NCI-H82 treated with DMSO at 0.1 percent for 48 hours (cell line): ENCODE data around the gene ADARB2.
"Not testable (repeated sequence)": the region's sequence is repeated elsewhere in the genome, so short reads cannot be mapped to it uniquely, and the experiment has no call there.

Experiments used
- DNase-seq: peaks from one replicate; lab custom pipeline; 2025; ENCODE audit not compliant: unreplicated experiment; lab: John Stamatoyannopoulos, UW

ADARB2 gene

DNA sequence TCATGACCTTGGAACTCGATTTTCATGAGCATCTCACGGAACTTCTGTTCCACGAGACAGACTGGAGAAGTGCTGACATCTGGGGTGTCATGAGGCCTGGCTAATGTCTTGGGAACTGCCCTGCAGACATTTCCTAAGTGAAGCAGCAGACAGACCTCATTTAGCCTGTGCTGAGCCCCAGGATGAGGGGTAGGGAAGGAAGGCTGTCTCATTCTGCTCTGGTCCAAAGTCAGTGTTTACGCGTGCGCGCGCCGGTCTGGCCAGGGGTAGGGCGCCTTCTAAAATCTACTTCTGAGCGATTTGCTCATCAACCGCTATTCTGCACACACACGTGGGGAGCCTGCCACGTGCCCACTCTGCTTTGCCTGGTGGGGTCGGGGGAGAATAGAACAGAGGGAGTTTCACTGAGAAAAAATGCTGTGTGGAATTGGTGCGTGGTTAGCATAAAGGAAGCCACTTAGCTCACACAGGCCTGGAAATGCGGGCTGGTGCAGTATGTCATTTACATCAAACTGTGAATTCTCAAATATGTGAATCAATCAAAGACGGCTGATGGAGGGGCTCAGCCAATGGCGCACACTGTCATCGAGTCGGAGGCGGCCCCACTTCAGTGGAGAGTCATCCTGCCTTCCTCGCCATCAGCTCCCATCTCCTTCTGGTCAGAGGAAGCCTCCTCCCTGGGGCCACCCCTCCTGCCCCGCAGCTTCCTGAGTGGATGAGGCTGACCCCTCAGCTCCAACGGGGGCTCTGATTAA, 335.1 kb downstream of the ADARB2 start:
- DNase-seq, result no peak

GRCh38 chr10:1401071-1401965, 336.0 kb downstream of the ADARB2 start:
- DNase-seq, result no peak

DNA sequence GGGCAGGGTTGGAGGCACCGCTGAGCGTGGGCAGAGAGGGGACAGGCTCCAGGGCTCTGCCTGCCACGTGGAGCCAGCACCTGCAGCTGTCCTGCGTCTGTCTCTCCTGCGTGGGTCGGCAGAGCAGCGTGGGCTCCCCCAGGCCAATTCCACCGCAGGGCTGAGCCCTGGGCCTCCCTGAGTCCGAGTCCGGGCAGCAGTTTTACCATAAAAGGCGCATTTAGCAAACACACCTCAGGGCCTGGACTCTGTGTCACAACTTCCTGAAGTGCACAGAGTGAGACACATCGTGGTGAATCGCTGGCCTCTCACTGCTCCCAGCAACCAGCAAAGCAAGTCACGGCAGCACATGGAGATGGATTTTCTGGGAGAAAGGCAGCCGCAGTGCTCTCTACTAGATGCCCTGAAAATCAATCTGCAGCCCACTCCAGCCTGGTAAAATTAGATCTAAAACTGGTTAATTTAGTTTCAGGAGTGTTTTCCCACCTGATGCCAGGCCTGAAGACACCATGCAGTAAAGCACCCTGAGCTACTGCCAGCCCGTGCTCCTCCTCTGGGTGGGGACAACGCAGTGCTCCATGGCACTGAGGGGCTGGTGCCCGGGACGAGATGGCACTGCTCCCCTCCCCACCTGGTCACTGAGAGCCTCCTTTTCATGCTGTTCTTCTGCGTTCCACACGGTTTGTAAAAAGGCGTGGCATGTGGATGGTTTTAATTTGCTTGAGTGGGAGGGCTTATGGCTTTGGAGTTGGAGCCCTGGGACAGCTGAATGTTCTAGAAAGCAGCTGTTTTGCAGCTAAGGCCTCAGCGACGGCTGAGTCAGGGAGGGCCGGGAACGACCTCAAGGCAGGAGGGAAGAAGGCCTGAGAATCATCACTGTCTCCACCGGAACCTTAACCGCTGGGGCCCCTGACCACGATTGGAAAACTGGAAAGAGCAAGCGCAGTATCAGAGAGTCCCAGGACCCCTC, 336.9 kb downstream of the ADARB2 start:
- DNase-seq, result no peak

GRCh38 chr10:1399431-1400100, 337.8 kb downstream of the ADARB2 start:
- no peak for DNase-seq

DNA sequence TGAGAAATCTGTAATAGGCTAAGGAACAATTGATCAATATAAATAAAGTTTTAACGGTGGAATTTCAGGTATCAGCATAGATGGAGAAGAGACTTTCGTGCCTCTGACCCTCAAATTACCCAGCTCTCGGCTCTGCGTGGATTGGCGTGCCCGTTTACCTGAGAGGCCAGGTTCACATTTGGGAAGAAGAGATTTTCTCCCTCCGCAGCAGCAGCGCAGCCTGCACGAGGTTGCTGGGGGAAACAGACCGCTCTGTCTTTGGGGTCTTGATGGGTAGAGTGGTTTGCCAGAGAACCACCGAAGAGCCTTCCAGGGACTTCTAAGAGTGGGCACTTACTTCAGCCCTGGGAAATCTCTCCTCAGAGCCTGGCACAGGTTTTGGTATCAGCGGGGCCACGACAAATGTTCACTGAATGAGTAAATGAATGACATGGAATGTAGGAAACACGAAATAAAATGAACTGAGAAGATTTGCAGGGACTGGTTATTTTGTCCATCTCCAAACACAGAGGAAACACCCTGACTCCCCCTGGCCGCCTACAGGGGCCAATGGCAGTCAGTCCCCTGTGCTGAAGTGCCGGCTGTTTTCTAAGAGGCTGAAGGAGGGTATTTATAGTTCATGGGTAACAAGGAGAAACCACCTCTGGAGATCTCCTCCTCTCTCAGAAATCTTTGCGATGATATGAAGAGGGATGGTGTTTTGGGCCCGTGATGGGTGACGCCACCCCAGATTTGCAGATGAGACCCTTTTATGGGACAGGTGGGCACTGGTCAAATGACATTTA, 338.5 kb downstream of the ADARB2 start:
- DNase-seq, result no peak

DNA sequence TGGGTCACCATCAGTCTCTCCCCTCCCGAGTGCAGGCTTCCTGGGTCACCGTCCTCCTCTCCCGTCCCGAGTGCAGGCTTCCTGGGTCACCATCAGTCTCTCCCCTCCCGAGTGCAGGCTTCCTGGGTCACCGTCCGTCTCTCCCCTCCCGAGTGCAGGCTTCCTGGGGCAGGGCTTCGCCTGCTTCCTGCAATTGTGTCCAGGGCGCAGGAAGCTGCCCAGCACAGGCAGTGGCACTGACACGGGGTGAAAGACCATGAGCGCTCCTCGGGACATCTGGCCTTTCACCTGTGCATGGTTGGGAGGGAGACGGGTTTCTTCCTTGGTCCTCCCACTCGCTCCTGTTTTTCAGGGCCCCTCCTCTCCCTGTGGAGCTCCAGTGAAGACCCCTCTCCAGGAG, 339.2 kb downstream of the ADARB2 start:
- DNase-seq, result not testable (repeated sequence)

DNA sequence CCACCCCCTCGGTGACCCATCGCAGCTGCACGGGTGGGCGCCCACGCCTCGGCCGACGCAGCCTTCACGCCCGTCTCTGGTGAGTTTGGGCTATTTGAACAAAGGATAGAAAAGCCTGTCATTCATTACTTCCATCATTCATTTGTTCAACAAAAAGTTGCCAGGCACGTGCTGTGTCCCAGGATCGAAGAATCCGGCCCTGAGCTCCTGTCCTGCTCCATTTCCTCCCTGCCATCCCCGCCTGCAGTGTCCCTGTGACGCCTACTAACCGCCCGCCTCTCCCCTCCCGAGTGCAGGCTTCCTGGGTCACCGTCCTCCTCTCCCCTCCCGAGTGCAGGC, 341.1 kb downstream of the ADARB2 start:
- DNase-seq, result no peak

- no peak for DNase-seq
Observed at GRCh38 chr10:1395481-1396296, 341.6 kb downstream of the ADARB2 start.

GRCh38 chr10:1395025-1395480, 342.3 kb downstream of the ADARB2 start:
- no peak for DNase-seq

DNA sequence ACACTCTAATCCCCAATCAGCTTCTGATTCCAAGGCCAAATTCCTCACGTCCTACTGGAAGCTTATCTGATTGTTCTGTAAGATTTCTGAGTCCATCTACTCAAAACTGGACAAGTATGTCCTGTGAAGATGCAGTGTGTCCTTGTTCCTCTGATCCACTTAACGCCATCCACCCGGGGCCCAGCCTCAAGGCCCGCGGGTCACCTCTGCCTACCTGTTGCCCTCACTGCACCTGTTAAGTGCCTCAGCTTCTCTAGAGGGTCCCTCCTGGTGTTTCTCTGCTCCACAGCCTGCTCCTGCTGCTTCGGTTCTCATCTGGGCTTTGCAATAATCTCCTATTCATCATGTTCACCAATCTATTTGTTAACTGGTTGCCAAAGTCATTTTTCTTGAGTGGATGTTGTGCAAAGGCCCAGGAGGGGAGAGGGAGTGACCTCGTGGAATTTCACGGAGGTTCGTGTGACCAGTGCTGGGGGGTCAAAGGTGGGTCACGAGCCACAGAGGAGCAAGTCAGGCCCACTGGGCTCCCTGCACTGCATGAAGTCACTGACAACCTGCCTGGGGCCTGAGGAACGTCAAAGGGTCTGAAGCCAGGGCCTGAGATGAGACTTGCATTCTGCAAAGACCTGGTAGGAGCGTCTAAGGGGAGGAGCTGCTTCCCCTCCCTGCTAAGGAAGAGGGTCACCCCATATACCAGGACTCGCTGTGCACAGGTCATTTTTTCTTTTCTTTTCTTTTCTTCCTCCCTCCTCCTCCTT, 343.0 kb downstream of the ADARB2 start:
- DNase-seq, result no peak

GRCh38 chr10:1393481-1393880, 343.8 kb downstream of the ADARB2 start:
- DNase-seq, result no peak

DNA sequence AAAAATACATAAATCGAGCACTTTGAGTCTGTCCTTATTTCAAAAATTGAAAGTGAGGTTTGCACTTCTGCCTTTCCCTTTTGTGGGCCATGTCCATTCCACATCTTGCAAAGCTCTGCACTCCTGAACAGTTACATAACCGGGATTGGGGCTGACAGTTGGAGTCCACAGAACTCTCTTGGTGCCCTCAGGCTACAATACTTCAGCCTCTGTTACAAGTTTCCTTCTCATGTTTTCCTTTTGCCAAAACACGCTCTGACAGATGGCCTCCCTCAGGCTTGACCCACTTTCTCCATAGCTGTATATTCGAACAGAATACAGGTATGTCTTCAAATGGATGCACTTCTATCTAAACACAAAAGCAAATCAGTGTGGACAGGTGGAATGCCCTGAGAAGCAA, 345.2 kb downstream of the ADARB2 start:
- no peak for DNase-seq

DNA sequence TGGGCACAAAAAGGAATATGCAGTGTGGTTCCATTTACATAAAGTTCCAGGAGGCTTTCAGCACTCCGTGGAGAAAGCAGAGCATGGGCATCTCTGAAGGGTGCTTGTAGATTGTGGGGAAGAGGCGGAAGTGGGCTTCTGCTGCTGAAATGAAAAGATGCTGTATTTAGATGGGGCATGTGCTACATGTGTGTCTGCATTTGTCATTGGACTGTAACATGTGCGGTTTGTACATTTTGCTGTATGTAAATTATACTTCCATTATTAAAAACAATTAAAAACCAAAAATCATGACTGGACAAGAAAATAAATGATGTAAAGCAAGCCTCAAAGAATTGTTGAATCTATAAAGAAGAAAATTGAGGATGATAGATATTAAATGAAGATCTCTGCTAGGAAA, 347.1 kb downstream of the ADARB2 start:
- no peak for DNase-seq

DNA sequence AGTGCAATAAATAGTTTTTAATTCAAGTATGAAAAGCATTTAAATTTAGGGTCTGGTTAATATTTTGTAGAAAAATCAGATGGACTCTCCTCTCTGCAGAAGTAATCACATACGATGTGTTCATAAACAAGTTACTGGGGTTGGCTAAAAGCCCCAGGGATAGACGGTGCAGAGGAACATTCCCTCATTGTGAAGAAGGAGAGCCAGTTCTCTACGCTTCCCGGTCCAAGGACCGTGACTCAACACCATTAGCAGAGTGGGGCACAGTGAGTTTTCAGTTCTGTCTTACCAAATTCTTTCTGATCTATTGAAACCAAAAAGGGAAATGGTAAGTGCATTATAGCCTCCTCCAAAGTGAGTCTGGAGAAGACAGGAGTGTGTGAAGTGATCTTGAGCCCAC, 353.3 kb downstream of the ADARB2 start:
- no peak for DNase-seq

DNA sequence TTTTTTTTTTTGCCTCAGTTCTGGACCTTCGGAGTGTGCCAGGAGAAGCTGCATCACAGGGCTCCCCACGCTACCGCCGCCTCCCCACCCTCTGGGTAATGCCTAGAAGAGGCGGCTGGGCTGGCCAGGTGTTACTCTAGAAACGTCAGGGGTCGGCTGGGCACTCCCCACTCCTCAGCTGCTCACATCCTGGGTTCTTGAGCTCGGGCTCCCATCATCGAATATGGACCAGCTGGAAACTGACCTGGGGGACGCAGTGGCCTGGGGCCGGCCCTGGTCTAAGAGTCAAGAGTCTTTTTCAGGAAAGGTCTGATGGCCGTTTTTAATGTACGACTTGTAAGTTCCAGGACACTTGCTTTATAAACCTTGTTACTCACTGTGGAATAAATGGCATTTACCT, 354.6 kb downstream of the ADARB2 start:
- no peak for DNase-seq

DNA sequence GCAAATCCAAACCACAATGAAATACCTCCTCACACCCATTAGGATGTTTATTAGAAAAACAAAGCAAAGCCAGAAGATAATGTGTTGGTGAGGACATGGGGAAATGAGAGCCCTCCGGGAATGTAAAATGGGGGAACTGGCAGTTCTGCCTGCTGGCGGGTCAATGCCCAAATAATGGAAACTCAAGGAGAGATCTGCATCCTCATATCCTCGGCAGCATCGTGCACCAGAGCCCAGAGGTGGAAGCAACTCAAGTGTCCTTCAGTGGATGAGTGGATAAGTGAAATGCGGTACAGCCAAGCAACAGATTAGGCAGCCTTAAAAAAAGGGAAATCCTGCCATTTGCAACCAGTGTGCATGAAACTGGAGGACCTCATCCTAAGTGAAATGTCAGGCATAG, 356.0 kb downstream of the ADARB2 start:
- no peak for DNase-seq

DNA sequence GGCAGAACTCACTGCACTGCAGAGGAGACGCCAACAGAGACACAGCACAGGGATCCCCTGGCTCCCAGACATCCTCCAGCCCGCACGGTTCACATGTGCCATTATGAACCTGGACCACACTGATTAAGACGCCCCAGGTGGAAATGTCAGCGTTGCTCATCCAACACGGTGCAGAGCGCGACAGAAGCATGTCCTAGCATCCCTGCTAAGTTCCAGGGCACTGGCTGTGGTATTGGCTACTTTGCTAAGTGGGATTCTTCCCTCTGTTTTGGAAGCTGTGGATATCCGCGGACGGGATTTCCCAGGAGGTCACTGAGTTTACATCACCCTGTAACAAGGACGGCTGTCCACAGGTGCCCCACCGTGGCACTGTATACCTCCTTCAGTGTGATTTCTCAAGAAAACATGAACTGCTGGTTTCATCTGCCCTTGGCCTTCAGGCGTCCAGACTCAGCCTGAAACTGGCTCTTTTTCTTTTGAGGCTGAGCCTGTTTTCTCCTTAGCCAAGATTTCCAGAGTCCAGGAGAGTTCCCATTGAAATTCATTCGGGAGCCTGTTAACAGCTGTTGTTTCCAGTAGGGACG, 357.1 kb downstream of the ADARB2 start:
- no peak for DNase-seq

DNA sequence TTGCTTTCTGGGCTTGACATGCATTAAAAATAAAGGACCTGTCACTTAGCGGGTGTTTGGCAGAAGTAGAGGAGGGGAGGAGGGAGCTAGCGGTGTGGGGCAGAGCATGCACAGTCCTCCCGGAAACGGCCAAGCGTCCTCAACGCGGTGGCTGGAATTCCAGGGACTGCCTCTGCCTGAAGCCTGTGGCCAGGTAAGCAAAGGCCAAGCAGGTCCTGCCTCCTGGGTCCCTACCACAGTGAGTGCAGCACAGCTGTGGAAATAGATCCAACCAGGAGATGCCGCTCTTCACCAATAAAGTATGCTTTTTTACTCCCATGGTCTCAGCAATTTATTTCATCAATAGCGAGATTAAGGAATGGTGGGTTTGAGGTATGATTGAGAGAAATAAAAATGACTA, 357.7 kb downstream of the ADARB2 start:
- DNase-seq, result no peak
